Measurements from ENCODE around the gene CRYBA2.

Gene CRYBA2

DNA sequence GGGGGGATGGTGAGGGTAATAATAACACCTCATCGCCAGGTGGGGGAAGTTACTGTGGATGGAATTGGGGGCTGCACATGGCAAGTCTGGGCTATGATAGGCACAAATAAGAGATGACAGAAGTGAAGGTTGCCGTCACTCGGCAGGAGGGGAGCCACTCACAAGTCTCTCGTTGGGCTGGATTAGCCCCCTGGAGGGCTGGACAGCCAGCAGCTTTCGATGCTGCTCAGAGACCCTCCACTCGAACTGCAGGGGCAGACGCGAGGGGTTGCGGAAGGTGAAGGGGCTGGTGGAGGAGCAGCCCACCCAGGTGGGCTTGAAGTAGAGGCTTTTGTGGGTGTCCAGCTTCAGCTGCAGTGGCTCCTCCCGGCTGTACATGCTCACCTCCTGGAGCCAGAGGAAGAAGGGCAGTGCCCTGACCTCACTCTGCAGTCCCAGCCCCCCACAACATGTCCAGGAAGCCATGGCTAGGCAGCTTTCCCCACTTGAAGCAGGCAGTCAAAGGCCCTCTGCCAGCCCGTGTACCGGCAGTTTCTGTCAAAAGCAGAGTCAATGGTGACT is 29.9 kb upstream of the CRYBA2 start:
- no peak for DNase-seq (ENCODE audit: low read depth, low spot score)

DNA sequence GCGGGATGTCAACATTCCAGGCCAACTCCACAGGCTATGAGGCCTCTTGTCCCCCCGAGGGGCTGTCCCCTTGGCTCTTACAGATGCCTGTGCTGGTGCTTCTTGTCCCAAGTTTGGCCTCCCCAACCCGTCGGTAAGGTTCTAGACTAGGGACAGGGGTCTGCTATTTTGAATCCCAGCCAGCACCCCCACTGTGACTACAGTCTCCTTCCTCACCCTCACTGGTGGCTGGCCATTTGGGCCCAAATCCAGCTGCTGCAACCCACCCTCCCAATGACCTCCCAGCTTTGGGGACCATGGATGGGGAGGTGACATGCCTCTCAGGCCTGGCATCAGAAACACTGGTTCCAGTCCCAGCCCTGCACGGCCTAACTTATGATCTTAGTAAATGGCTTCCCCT is 29.4 kb upstream of the CRYBA2 start:
- no peak for DNase-seq (ENCODE audit: low read depth, low spot score)

DNA sequence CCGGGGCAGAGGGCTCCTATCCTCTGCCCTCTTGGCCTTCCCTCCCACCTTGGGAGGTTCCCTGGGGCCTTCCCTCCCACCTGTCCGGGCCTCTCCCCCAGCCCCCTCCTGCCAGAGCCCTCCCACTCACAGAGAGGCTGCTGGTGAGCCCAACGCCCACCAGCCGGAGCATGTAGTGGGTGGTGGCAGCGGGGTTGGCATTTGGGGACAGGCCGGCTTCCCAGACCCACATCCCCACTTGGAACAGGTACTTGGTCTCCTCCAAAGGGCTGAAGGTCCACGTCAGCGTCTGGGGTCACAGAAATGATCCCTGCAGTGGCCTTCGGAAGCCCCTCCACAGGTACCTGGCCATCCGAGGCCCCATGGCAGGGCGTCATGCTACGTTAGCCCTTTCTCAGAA is 28.8 kb upstream of the CRYBA2 start:
- no peak for DNase-seq (ENCODE audit: low read depth, low spot score)

DNA sequence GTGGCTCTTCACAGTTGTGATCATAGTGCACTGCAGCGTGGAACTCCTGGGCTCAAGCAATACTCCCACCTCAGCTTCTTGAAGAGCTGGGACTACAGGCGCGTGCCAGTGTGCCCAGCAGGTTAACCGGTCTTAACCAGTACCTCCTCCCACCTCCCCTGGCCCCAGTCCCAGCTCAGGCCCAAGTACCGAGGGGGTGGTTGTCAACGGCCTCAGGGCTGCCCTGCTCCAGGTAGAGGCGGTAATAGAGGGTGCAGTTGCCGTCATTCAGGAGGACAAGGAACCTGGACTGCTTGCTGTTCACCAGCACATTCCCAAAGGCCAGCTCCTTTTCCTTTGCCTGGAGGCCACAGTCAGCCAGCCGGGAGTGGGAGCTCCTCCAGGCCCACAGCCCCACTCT is 28.4 kb upstream of the CRYBA2 start:
- DNase-seq (ENCODE audit: low read depth, low spot score): no peak

DNA sequence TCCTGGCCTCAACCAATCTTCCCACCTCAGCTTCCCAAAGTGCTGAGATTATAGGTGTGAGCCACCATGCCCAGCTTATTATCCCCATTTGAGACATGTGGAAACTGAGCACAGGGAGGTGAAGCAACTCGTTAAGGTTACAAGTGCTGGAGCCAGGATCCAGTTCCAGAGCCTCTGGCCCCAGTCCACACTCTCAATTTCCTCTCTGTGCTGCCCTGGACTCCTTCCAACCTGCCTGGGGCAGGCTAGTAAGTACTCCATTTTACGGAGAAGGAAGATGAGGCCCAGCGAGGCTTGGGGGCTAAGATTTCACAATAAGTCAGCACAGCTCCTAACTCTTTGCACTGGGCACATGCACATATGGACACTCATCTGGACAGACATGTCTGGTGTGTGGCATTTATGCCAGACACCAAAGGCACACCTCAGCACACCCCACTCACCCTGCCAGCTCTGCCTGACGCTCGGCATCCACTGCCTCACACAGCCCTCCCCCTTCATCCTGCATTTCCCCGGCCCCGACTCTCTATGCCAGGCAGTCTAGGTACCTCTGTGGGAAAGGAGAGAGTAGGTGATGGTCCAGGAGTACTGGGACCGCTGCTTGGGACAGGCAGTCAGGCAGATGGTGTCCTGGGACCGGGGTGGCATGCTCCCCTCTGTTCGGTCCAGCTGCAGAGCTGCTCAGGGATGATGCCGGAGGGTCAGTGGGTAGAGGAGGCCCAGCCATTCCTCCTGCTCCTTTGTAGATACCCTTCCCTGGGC is 27.6 kb upstream of the CRYBA2 start:
- no peak for DNase-seq (ENCODE audit: low read depth, low spot score)

DNA sequence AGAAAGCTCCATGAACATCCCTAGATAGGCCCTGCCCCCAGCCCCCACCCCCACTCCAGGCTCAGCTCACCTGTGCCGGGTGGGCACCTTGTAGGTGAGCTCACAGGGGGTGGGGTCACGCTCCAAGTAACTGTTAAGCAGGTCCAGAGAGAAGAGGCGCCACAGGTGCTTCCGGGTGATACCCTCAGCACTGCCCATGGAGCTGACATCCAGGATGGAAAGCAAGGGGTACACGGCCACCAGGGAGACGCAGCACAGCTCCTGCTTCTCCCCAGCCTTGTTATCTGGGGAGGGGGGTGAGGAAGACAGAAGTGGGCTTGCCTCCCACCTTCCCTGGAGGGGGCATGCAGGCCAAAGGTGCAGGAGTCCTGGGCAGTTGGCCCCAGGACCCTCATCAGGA is 26.2 kb upstream of the CRYBA2 start:
- DNase-seq (ENCODE audit: low read depth, low spot score): no peak

DNA sequence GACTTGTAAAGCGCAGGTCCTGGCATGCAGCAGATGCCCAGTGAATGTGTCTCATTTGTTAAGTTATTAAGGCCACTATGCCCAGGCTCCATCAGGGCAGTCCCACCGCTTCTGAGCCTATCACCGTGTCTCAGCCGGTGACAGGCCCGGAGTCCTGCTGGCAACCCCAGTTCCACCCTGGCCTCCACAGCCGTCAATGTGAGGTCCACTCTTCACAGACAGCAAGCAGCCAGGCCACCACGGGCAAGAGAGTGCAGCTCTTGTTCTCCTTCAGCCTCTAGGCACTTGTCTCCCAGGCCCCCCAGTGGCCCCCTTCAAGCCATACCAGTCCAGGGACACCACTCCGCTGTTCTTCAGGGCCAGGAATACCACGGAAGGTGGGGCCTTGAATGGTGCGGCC is 25.5 kb upstream of the CRYBA2 start:
- DNase-seq (ENCODE audit: low read depth, low spot score): no peak

DNA sequence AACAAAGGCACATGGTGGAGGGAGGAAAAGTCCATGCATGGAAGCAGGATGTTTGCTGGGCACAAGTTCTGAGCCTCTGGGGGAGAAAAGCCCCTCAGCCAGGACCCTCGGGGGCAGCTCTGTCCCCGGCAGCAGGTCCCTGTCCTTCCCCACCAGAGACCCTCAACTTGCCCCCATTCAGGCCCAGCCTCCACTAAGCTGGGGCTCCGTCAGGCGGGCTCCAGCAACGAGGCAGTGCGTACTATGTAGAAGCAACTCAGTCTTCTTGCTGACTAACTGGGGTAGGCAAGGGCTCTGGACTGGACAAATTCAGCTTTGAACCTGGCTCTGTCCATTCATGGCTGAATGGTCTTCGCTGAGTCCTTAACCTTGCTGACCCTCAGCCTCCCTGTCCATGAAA is 25.1 kb upstream of the CRYBA2 start:
- no peak for DNase-seq (ENCODE audit: low read depth, low spot score)

DNA sequence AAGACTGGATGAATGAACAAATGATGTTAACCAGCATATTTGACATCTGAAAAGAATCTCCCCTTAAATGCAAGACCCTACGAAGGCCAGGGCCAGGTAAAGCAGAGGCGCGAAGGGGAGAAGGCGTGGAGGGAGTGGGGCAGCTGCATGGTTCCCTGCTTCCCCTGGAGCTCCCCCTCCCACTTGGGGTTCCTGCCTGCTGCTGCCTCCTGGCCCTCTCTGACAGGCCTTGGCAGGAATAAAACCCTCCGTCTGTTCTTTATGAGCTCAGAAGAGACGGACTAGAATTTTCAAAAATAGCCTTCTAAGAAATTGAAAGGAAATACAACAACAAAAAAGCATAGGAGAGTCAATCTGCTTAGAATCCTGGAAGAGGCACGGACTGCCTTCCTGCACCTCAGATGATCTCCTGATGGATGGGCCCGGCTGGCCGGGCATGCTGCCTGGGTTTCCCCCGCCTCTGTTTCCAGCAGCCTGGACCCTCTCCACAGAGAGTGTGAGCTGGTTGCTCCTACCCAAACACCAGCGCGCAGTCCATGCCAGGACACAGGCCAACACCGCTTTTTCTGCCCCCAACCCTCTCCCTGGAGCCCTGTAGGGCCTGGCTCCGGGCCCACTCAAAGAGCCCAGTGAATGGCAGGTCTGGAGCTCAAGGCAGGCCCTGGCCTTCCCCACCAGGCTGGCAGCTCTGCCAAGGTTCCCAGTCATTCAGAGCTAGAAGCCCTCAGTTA is 24.1 kb upstream of the CRYBA2 start:
- no peak for DNase-seq (ENCODE audit: low read depth, low spot score)

DNA sequence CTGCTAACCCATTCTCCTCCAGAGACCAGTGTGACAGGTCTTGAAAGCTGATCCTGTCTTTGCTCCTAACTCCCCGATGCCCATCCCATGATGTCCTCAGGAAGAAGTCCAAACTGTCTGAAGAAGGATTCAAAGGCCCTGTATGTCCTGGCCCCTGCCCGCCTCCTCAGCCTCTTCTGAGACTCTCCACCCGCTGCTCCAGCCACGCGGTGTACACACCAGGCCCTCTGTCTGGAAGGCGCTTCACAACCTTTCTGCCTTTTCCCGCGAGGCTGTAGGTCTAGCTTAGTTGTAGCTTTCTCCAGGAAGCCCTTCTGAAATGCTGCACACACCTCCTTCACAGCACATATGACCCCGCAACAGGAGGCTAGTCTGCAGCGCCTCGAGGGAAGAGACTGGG is 23.5 kb upstream of the CRYBA2 start:
- no peak for DNase-seq (ENCODE audit: low read depth, low spot score)

DNA sequence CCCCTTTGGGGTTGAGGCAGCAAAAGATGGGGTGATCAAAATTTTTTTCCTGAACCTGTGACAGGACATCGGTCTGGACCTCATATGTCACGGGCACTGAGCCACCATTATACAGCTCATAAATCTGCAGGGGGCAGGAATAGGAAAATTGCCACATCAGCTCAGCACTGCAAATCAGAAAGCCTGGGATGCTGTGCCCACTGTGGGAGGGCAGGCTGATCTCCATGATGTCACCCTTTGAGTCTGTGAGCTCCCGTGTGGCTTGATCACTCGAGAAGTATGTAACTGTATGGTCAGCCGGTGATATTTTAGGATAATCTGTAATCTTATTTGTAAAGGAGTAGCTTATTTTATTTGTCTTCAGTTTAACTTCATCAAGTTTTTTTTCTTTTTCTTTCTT is 17.7 kb upstream of the CRYBA2 start:
- DNase-seq (ENCODE audit: low read depth, low spot score): no peak

DNA sequence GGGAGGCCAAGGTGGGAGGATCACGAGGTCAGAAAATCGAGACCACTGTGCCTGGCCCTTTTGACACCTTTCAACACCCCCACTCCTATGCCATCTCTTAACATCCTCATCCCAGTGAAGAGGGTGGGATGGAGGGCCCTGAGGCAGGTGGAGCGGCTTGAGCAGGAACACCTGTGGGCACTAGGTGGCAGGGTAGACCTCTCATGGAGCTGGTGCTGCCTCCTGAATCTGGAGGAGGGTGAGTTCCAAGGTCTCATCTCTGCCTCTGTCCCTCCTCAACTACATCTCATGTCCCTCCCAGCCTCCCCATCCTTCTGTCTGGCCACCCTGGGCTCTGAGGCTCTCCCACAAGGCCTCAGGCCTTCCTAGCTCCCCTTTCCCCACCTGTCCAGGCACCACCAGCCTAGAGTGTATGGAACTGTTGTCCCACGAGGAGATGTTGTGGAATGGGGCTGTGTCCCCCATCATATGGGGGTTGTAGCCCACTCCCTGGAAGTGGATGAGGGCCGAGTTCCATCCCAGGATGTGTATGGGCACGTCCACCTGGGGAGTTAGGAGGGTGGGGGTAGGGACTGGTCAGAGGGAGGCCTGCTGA is 17.0 kb upstream of the CRYBA2 start:
- DNase-seq (ENCODE audit: low read depth, low spot score): no peak

DNA sequence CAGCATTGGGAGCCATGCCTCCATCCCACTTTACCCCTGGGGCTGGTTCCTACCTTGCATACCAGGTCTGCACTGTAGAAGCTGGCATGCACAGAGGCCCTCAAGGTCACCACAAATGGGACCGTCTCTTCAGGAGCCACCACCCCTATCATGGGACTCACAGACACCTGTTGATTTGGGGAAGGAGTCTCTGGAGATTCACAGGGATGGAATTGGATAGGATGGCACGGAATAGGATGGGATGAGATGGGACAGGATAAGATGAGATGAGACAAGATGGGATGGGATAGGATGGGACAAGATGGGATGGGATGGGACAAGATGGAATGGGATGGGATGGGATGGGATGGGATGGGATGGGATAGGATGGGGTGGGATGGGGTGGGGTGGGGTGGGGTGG is 16.1 kb upstream of the CRYBA2 start:
- DNase-seq (ENCODE audit: low read depth, low spot score): no peak

DNA sequence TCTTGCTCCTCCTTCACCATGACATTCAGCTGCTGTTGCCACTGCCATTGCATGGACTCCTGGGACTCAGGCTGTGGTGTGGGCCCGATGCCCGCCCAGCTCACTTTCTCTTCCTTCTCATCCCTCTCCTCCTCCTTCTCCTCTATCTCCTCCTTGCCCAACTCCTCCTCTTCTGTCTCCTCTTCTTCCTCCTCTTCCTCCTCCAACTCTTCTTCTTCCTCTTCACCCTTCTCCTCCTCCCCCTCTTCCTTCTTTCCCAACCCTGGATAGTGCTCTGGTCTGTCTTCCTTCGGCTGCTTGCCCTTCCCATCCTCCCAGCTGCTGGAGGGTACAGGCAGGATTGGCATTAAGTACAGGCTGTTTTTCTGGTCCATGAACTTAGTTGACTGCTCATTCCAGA is 10.8 kb upstream of the CRYBA2 start:
- no peak for DNase-seq (ENCODE audit: low read depth, low spot score)

DNA sequence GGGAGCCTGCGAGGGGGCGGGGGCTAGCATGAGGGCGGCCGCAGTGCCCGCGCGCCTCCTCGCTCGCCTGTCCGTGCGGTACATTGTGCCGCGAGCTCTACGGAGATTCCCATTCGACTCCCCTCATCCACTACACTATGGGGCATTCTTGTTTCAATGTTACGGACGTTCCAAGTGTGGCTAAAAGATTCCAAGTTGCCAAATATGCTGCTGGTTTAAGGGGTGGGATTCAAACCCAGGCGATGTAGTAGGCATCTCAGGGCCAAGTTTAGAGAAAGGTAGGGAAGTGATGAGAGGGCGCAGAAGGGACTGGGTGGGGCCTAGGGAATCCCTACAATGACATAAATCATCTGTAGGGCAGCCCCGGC is 10.0 kb upstream of the CRYBA2 start:
- no peak for DNase-seq (ENCODE audit: low read depth, low spot score)

DNA sequence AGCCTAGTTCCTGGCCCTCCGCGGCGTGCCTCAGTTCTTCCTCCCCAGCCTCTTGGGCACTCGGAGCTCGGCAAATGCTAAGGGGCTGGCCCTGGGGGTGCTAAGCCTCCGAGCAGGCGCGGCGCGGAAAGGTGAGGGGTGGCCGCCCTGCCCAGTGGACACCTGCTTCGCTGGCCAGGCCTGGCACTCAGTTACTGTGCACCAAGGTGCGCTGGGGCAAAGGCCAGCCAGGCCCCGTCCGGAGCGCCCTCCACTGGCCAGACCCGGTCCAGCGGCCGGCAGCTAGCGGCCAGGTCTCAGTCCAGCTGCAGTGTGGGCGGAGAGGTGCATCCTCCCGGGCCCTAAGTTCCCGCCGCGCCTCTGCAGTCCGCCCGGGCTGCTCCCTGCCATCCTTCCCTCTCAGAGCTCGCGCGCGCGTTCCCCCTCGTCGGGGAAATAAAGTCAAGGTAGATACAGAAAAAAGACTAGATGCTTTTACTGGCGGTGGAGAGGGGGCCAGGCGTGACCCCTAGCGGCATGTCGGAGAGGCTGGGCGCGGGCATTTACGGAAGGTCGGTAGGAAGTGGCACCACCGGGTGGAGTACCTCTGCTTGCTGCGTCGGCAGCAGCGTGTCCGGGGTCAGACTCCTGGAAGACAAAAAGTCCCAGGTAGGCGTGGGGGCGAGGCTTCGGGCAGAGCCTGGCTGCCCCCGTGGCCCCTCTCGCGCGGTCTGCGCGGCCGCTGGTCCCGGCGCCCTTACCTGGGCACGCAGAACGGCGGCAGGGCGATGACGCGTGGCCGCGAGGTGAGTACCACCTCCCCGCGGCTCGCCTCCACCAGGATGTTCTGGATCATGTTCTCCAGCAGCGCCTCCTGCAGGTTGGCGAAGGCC is 9.4 kb upstream of the CRYBA2 start:
- no peak for DNase-seq (ENCODE audit: low read depth, low spot score)

DNA sequence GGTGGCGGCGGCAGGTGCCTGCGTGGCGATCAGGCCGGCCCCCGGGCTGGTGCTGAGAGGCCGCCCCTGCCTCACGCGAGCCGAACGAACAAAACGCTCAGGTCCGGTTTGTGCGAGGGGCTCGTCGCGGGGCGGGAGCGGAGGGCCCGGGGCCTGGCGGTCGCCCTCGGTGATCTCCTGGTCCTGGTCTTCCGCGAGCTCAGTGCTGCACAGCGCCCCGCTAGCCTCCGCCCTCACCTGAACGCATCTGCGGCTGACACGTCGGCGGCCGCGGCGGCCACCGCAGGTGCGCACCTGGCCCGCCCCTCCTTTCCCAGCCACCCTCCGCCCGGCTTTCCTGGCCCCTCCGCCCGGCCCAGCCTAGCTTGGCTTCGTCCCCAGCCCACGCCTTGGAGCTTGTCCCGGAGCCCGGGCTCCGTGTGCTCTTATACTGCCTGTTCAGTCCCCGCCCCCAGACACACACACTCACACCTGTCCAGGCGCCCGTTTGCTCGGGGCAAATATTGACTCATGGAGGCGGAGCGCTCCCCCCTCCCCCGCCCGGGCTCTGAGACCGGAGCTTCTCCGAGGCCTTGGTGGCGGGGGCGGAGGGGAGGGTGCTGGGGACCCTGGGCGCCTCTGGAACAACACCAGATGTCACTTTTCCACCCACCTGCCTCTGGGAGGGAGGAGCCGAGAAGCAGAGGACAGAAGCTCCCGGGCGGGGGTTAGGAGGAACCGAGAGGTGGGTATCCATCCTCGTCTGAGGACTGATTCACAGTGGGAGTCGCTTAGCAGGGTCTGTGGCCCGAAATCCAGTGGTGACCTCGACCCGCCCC is 8.6 kb upstream of the CRYBA2 start:
- no peak for DNase-seq (ENCODE audit: low read depth, low spot score)

DNA sequence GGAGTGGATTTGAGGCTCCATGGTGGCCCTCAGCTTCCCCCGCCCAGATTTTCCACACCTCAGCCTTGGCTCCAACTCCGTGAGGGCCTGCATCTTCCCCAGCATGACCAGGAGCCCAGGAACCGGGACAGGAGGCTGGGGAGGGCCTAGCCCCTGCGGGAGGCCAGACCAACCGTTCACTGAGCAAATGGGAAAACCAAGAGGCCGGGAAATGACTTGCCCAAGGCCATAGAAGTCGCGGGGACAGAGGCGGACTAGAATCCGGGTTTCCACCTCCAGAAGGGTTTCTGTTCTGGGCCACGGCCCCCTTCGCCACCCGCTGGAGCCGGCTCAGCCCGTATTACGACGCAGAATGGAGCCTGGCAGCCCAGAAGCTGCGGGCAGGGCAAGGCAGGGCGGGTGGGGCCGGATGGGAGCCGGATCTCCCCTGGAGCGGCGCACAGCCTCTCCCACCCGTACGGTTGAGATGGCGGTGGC is 7.9 kb upstream of the CRYBA2 start:
- DNase-seq (ENCODE audit: low read depth, low spot score): no peak

DNA sequence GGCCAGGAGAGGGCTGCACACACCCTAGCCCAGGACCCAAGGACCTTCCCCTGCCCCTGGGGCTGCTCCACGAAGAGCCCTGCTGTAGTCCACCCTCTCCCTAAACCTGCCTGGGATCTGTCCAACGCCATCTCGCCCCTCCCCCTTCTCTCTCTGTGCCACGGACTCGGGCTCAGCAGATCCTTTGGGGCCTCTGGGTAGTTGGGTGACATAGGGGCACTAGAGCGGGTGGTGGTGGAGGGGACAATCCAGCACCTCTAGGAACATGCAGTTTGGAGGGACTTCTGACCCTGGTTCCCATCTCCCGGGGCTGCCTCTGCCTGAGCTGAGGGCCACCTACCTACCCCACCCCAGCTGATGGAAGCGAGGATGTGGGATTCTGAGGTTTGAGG is 7.3 kb upstream of the CRYBA2 start:
- no peak for DNase-seq (ENCODE audit: low read depth, low spot score)

DNA sequence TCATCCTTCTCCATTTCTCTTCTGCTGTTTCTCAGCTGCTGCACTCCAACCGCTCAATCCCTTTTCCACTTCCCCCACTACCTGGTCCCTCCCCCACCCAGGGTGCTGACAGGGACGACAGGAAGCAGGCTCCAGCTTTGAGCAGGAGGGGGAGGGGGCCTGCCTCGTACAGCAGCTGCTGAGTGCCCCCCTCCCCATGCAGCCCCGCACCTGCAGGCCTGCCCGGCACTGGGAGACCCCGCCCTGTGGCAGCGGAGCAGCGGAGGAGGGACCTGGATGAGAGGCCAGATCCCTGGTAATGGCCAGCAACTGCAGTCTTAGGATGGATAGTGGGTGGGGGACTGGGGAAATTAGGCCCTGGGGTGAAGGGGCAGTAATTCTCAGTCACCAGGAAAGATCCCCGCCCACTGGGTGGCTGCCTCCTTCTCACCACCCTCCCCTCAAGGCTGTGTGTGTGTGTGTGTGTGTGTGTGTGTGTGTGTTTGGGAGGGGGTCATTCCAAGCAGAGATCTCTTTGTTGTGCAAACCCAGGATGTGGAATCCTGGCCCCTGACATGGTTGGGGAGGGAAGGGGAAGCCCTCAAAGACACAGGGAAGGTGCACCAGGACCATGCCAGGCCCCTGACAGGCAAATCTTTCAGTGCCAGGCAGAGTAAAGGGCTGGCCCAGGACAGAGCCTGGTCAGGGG is 6.8 kb upstream of the CRYBA2 start:
- no peak for DNase-seq (ENCODE audit: low read depth, low spot score)

All from activated CD4-positive, CD25-positive, alpha-beta regulatory T cell treated with anti-CD3 and anti-CD28 coated beads, Interleukin-2, amount 50 U/mL, for 16 hours (primary cell).